GM19463 (cell line): ENCODE data around the gene OR2Z1.
"Not testable (repeated sequence)": the region's sequence is repeated elsewhere in the genome, so short reads cannot be mapped to it uniquely, and the experiment has no call there.

ENCODE experiments used
- ATAC-seq: cut with Tn5 transposase; IDR thresholded peaks from one replicate; pipeline ENCODE4 v1.9.1; 2021; ENCODE audit warnings: mild to moderate bottlenecking, moderate library complexity; ENCODE audit not compliant: unreplicated experiment

The OR2Z1 gene

DNA sequence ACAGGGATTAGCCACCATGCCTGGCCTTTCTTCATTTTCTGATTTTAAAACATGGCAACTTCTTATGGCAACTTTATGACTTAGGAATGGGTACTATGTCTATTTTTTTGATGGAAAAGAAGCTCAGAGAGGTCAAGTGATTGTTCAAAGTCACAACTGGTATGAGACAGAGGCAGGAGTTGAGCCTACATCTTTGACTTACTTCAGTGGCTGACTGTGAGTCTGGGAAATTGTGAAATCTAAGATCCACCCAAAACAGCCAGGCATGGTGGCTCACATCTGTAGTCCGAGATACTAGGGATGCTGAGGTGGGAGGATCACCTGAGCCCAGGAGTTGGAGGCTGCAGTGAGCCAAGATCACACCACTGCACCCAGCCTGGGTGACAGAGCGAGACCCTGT lies 20.5 kb upstream of the OR2Z1 start:
- no peak for ATAC-seq

DNA sequence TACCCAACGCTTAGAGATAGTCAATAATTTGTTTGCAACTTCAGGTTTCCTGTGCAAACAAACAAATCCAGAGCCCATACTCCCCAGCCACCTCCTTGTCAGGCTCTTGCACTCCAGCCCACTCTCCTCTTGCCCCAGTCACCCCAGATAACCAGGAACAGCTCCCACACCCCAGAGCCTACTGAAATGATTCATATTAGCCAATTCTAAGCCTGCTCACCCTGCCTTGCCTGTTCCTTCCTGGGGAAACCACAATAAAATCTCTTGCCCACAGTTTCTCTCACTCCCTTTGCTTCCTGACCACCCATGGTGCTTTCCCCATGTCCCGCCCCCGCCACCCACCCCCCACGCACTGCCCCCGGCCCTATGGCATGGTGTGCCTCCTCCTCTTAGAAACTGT lies 19.1 kb upstream of the OR2Z1 start:
- no peak for ATAC-seq

DNA sequence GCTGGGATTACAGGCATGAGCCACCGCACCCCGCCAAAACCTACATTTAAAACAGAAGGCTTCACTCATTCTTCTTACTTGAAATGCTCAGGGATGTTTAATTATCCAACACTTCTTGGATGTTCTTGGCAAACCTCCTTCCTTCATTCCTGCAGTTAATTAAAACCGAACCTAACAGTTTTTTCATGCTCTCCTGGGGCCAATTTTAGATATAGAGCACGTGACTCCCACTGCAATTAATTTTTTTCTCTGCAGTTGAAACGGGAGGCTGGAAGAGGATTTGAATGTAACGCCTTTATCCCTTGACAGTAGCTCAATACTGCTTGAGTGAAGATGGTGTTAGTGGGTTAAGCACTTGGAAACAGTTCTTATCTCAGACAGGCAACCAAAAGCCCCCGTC lies 18.2 kb upstream of the OR2Z1 start:
- no peak for ATAC-seq

DNA sequence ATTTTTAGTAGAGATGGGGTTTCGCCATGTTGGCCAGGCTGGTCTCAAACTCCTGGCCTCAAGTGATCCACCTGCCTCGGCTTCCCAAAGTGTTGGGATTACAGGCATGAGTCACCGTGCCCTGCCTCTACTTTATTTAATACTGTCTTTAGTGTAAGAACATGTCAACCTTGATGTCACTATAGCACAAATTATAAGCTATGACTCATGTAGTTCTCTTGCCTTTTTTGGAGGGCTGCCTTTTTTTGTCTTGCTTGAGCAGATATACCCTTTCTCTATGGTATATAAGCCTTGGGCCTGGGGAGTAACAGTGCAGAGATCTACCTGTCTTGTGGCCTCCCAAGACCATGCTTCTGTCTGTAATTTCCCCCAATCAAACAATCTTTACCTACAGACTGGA lies 16.1 kb upstream of the OR2Z1 start:
- not testable (repeated sequence) for ATAC-seq

DNA sequence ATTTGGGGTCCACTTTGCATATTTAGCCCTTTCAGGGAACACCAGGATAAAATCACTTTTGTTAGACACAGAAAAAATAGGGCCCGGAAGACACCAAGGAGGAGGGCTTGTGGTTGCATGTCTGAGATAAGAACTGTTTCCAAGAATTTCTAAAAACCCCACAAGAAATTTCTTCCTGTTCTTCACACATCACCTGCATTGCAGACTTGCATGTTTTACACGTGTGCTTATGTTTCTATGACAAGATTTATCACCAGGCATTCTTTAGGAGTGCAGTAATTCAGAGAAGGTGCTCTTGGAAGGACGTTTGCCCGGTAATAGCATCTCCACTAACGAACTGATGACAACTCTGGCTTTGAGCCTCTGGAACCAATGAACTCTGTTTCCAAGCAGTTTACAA lies 15.7 kb upstream of the OR2Z1 start:
- ATAC-seq = no peak

DNA sequence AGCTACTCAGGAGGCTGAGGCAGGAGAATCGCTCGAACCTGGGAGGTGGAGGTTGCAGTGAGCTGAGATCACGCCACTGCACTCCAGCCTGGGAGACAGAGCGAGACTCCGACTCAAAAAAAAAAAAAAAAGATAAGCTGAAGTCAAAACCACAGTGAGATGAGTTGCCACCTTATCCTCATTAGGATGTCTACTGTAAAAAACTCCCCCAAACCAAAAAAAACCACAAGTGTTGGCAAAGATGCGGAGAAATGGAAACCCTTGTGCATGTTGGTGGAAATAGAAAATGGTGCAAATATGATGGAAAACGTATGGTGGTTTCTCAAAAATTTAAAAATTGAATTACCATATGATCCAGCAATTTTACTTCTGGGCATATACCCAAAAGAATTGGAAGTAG lies 11.1 kb upstream of the OR2Z1 start:
- ATAC-seq = not testable (repeated sequence)

DNA sequence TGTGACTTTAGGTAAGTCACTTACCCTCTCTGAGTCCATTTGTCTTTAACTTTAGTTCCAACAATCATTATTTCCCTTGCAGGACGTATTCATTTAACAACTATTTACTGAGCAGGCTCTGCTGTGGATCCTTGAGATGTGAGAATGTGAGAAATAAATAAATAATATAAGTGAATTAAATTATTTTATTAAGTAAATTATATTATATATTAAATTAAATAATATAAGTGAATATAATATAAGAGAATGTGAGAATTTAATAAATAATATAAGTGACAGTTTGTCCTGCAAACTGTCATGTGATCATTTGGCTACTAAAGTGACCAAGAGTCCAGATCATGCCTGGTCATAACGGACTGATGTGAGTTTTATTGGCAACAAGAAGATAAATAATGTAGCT lies 598 bp downstream of the OR2Z1 start:
- ATAC-seq = no peak

DNA sequence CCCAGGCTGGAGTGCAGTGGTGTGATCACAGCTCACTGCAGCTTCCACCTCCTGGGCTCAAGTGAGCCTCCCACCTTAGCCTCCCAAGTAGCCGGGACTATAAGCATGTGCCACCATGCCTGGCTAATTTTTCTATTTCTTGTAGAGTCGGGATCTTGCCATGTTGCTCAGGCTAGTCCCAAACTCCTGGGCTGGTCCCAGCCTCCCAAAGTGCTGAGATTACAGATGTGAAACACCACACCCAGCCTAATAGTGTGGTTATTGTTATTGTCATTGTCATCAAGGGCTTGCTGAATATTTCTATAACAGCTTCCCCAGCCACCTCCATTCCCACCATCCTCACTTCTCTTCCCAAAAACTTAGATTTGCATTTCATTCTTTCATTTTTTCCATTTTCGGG lies 2.8 kb downstream of the OR2Z1 start:
- ATAC-seq = no peak

DNA sequence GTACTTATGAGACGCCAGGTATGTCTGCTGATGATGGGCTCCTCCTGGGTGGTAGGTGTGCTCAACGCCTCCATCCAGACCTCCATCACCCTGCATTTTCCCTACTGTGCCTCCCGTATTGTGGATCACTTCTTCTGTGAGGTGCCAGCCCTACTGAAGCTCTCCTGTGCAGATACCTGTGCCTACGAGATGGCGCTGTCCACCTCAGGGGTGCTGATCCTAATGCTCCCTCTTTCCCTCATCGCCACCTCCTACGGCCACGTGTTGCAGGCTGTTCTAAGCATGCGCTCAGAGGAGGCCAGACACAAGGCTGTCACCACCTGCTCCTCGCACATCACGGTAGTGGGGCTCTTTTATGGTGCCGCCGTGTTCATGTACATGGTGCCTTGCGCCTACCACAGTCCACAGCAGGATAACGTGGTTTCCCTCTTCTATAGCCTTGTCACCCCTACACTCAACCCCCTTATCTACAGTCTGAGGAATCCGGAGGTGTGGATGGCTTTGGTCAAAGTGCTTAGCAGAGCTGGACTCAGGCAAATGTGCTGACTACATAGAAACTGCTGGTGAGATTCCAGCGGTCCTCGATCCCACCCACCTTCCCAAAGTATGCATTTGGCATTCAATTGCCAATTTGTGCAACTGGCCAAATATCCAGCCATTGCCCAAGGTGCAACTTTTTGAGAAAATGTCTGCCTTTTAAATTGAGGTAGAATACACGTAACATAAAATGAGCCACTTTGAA lies 10.2 kb downstream of the OR2Z1 start:
- no peak for ATAC-seq

DNA sequence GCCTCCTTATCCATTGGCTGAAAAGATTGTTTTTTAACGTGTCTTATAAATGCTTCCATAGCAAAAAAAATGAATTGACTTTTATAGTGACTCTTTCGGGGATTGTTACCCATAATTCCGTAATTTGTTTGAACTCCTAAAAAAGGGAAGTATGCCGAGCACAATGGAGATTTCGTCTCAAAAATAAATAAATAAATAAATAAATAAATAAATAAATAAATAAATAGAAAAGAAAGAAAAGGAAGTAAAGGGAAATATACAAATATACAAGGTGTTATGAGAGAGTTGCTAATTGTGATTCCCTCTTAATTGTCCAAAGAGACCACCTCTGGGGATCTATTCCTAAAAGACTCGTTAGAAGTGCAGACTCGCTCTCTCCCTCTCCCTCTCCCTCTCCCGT lies 16.9 kb downstream of the OR2Z1 start:
- no peak for ATAC-seq

DNA sequence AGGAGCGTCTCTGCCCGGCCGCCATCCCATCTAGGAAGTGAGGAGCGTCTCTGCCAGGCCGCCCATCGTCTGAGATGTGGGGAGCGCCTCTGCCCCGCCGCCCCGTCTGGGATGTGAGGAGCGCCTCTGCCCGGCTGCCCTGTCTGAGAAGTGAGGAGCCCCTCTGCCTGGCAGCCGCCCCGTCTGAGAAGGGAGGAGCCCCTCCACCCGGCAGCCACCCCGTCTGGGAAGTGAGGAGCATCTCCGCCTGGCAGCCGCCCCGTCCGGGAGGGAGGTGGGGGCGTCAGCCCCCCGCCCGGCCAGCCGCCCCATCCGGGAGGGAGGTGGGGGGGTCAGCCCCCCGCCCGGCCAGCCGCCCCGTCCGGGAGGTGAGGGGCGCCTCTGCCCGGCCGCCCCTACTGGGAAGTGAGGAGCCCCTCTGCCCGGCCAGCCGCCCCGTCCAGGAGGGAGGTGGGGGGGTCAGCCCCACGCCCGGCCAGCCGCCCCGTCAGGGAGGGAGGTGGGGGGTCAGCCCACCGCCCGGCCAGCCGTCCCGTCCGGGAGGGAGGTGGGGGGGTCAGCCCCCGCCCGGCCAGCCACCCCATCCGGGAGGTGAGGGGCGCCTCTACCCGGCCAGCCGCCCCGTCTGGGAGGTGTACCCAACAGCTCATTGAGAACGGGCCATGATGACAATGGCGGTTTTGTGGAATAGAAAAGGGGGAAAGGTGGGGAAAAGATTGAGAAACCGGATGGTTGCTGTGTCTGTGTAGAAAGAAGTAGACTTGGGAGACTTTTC lies 18.0 kb downstream of the OR2Z1 start:
- ATAC-seq = not testable (repeated sequence)

DNA sequence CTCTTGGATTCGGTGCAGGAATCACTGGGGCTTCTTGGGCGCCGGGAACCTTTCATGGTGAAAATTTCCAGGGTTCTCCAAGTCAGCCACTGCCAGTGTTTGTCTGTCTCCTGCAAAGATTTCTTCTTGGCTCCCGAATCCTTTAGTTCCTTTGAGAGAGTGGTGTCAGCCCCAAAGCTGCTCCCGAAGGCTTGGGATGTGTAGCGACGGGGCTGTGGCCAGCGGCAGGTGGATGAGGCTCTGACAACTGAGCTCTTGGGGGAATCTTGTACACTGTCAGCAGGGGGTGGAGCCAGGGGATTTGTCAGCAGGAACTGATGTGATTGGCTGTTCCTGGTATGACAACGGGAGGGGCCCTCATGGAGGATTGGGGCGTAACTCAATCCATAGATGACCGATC lies 45.8 kb downstream of the OR2Z1 start:
- ATAC-seq = not testable (repeated sequence)

DNA sequence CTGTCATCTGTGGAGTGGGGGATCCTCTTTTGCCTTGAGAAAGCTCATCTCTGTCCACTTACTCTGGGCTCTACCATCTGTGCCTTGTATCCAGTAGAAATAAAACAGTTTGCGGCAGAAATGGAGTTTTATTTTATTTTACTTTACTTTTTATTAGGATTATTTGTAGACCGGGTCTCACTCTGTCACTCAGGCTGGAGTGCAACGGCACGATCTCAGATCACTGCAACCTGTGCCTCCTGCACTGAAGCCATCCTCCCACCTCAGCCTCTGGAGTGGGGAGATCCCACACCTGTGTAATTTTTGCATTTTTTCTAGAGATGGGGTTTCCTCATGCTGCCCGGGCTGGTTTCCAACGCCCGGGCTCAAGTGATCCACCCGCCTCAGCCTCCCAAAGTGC lies 47.8 kb downstream of the OR2Z1 start:
- ATAC-seq = not testable (repeated sequence)

DNA sequence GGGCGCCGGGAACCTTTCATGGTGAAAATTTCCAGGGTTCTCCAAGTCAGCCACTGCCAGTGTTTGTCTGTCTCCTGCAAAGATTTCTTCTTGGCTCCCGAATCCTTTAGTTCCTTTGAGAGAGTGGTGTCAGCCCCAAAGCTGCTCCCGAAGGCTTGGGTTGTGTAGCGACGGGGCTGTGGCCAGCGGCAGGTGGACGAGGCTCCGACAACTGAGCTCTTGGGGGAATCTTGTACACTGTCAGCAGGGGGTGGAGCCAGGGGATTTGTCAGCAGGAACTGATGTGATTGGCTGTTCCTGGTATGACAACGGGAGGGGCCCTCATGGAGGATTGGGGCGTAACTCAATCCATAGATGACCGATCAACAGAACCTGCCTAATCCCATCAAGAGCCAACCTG lies 52.2 kb downstream of the OR2Z1 start:
- ATAC-seq = not testable (repeated sequence)
